Measurements from ENCODE around the gene ATF6.

DNA sequence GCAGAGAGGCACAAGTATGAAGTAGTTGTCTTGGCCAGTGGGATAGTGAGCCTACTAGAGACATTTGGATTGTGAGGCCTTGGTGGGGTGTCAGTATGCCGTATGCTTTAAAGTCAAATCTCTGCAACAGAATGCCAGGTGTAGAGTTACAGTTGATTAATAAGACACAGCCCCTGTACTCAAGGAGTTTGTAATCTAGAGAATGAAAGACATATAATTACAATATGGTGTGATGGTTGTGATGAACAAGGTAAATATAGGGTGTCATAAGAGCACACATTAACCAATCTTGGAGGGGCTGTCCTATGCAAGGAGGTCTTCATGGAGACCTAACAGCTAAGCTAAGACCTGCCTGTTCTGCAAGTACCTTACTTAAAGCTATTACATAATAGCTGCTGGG lies 113.1 kb downstream of the ATF6 start:
- TF ChIP-seq, protein P1, sequence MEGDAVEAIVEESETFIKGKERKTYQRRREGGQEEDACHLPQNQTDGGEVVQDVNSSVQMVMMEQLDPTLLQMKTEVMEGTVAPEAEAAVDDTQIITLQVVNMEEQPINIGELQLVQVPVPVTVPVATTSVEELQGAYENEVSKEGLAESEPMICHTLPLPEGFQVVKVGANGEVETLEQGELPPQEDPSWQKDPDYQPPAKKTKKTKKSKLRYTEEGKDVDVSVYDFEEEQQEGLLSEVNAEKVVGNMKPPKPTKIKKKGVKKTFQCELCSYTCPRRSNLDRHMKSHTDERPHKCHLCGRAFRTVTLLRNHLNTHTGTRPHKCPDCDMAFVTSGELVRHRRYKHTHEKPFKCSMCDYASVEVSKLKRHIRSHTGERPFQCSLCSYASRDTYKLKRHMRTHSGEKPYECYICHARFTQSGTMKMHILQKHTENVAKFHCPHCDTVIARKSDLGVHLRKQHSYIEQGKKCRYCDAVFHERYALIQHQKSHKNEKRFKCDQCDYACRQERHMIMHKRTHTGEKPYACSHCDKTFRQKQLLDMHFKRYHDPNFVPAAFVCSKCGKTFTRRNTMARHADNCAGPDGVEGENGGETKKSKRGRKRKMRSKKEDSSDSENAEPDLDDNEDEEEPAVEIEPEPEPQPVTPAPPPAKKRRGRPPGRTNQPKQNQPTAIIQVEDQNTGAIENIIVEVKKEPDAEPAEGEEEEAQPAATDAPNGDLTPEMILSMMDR (IDR thresholded peaks at IDR 0.05): no peak
- no peak for TF ChIP-seq POLR2A (IDR thresholded peaks at IDR 0.05)
